GM23338 (cell line): ENCODE measurements around the gene C2orf68. TPM values are rescaled to one million over a fixed set of nuclear protein-coding genes. Genes with fewer than 3 reads are reported as not detected.
"Not testable (repeated sequence)": the region's sequence is repeated elsewhere in the genome, so short reads cannot be mapped to it uniquely, and the experiment has no call there.

ENCODE experiments used
- ATAC-seq: fragments of 200-7000 bp; cut with Tn5 transposase; 3 replicates; pipeline ENCODE4 v1.9.1; 2020
- DNase-seq: peaks from one replicate; pipeline ENCODE4 v3.0.0-alpha.2; 2015; ENCODE audit warnings: low spot score
- H2AFZ ChIP-seq: fragments of 200-600 bp; sonication (generic); 2 replicates; pipeline ENCODE4 v1.8.0; 2016; ENCODE audit warnings: antibody characterized with exemption, mild to moderate bottlenecking, moderate library complexity
- H3F3A ChIP-seq: fragments of 200-600 bp; sonication (generic); replicated peaks from 2 replicates; pipeline ENCODE4 v1.8.0; 2017; ENCODE audit warnings: antibody characterized with exemption, mixed run types, low read depth
- H3K27ac ChIP-seq: fragments of 200-600 bp; sonication (generic); 2 replicates; pipeline ENCODE4 v1.6.1; 2016; ENCODE audit warnings: low read depth
- H3K27me3 ChIP-seq: fragments of 200-600 bp; sonication (generic); 2 replicates; pipeline ENCODE4 v1.8.0; 2016; ENCODE audit warnings: mild to moderate bottlenecking, mixed run types, moderate library complexity; ENCODE audit not compliant: insufficient read depth
- H3K36me3 ChIP-seq: fragments of 200-600 bp; sonication (generic); 2 replicates; pipeline ENCODE4 v1.8.0; 2016; ENCODE audit warnings: mild to moderate bottlenecking; ENCODE audit not compliant: insufficient read depth
- H3K4me1 ChIP-seq: fragments of 200-600 bp; sonication (generic); 2 replicates; pipeline ENCODE4 v1.8.0; 2016; ENCODE audit warnings: mild to moderate bottlenecking, moderate library complexity; ENCODE audit not compliant: insufficient read depth
- H3K4me2 ChIP-seq: fragments of 200-600 bp; sonication (generic); 2 replicates; pipeline ENCODE4 v1.7.1; 2017; ENCODE audit warnings: mixed run types
- H3K4me3 ChIP-seq: fragments of 200-600 bp; sonication (generic); 2 replicates; pipeline ENCODE4 v1.6.1; 2016; ENCODE audit warnings: mixed run types
- H3K79me2 ChIP-seq: fragments of 200-600 bp; sonication (generic); replicated peaks from 2 replicates; pipeline ENCODE4 v1.8.0; 2017; ENCODE audit warnings: mild to moderate bottlenecking; ENCODE audit not compliant: insufficient read depth
- H3K9me2 ChIP-seq: fragments of 200-600 bp; sonication (generic); 2 replicates; pipeline ENCODE4 v1.8.0; 2017; ENCODE audit not compliant: insufficient read depth
- H4K20me1 ChIP-seq: fragments of 200-600 bp; sonication (generic); replicated peaks from 2 replicates; pipeline ENCODE4 v1.8.0; 2017; ENCODE audit warnings: mild to moderate bottlenecking; ENCODE audit not compliant: insufficient read depth
- H3K27ac Mint-ChIP-seq: 2 replicates; pipeline ENCODE4 v1.8.0; 2020; ENCODE audit warnings: inconsistent platforms, mild to moderate bottlenecking, moderate library complexity, mixed read lengths
- H3K27me3 Mint-ChIP-seq: 3 replicates; pipeline ENCODE4 v1.8.0; 2022; ENCODE audit warnings: low read depth, mild to moderate bottlenecking, moderate library complexity, mixed read lengths, inconsistent platforms; ENCODE audit not compliant: insufficient read depth, poor library complexity
- H3K36me3 Mint-ChIP-seq: 3 replicates; pipeline ENCODE4 v1.8.0; 2021; ENCODE audit warnings: low read depth, mild to moderate bottlenecking, inconsistent platforms, moderate library complexity, mixed read lengths
- H3K4me1 Mint-ChIP-seq: 3 replicates; pipeline ENCODE4 v1.8.0; 2020; ENCODE audit warnings: mild to moderate bottlenecking, inconsistent platforms, mixed read lengths
- H3K4me3 Mint-ChIP-seq: 3 replicates; pipeline ENCODE4 v1.8.0; 2021; ENCODE audit warnings: moderate library complexity, mild to moderate bottlenecking, inconsistent platforms, mixed read lengths
- H3K9me3 Mint-ChIP-seq: 3 replicates; pipeline ENCODE4 v1.8.0; 2020; ENCODE audit warnings: moderate library complexity, mild to moderate bottlenecking, inconsistent platforms, mixed read lengths
- ETS1 ChIP-seq: IDR thresholded peaks from 2 replicates; pipeline ENCODE4 v1.6.1; 2016; ENCODE audit warnings: antibody characterized with exemption
- EZH2phosphoT487 ChIP-seq: fragments of 200-600 bp; sonication (generic); IDR thresholded peaks from one replicate; pipeline ENCODE4 v1.8.1; 2018; ENCODE audit warnings: antibody characterized with exemption; ENCODE audit not compliant: unreplicated experiment
- NANOG ChIP-seq: IDR thresholded peaks from 2 replicates; pipeline ENCODE4 v1.6.1; 2016; ENCODE audit warnings: antibody characterized with exemption, borderline replicate concordance
- POLR2AphosphoS5 ChIP-seq: IDR thresholded peaks from 2 replicates; pipeline ENCODE4 v1.6.1; 2016; ENCODE audit warnings: antibody characterized with exemption, low read depth
- ZNF331 ChIP-seq: fragments of 250-450 bp; sonication (Bioruptor Pico); IDR thresholded peaks from 2 replicates; pipeline ENCODE4 v1.5.0; 2020; ENCODE audit warnings: low read depth, mild to moderate bottlenecking, moderate library complexity
- ZNF462 ChIP-seq: fragments of 250-450 bp; sonication (Bioruptor Pico); IDR thresholded peaks from 2 replicates; pipeline ENCODE4 v1.5.0; 2020; ENCODE audit warnings: mild to moderate bottlenecking, moderate library complexity
- polyA plus RNA-seq: library from polyadenylated mRNA; unstranded; fragments of >200 nt; fragmentation: Nextera tagmentation; extraction: Ambion mirVana; gene quantifications from 2 replicates; pipeline ENCODE4 v1.2.1, GENCODE V29; 2016
- total RNA-seq: library from RNA; depleted of rRNA; stranded (reverse); fragments of >200 nt; shearing (Covaris generic); gene quantifications from 2 replicates; pipeline ENCODE4 v1.2.3, GENCODE V29; 2014

The C2orf68 gene
- total and polyA plus RNA-seq, 2 experiments from 2014 or later: 26.8 to 76.4 TPM

GRCh38 chr2:85660301-85660700 is 48.4 kb upstream of the C2orf68 start:
- H3K36me3 Mint-ChIP-seq: not testable (repeated sequence)

GRCh38 chr2:85659324-85659981 is 47.6 kb upstream of the C2orf68 start:
- Histone ChIP-seq H3K27me3 (no peaks in the 10 kb centered on the region), H3K4me2 (no peak overlapping the region), H3F3A (no peaks in the 10 kb centered on the region), H3K36me3 (0 out of 2 replicates have a peak, but pooled peaks cover 3% of the 10 kb centered on the region), H3K79me2 (no peaks in the 10 kb centered on the region), H3K27ac (no peak overlapping the region), H3K4me1 (no peaks in the 10 kb centered on the region), H3K4me3 (no peak overlapping the region), H3K9me2 (no peaks in the 10 kb centered on the region), H4K20me1 (no peaks in the 10 kb centered on the region), H2AFZ (no peak overlapping the region)
- peaks cover 8% of the 10 kb centered on the region; the same call in 1 of the 3 replicates for H3K36me3 Mint-ChIP-seq
- H3K4me1 Mint-ChIP-seq: no peaks in the 10 kb centered on the region
- no peaks in the 10 kb centered on the region for H3K9me3 Mint-ChIP-seq
- H3K27me3 Mint-ChIP-seq: peaks cover 12% of the 10 kb centered on the region
- no peak overlapping the region for H3K27ac Mint-ChIP-seq
- TF ChIP-seq ETS1 (no peak), NANOG (no peak), POLR2AphosphoS5 (no peak), ZNF331 (CRISPR knock-in tag) (no peak), ZNF462 (CRISPR knock-in tag) (no peak), EZH2phosphoT487 (no peak)
- H3K4me3 Mint-ChIP-seq: no peak overlapping the region
- no peak for DNase-seq
- no peak for ATAC-seq

More at GRCh38 chr2:85660301-85660700, 48.4 kb upstream of the C2orf68 start:
- H3K4me1 Mint-ChIP-seq, H3K9me2 ChIP-seq, H3K27ac ChIP-seq, H3K4me2 ChIP-seq, H3K27me3 ChIP-seq, H3K4me1 ChIP-seq, H3K27ac Mint-ChIP-seq, H3K79me2 ChIP-seq, H3K36me3 ChIP-seq, ATAC-seq, DNase-seq, H3K4me3 Mint-ChIP-seq, H2AFZ ChIP-seq, H3F3A ChIP-seq, H3K9me3 Mint-ChIP-seq, H4K20me1 ChIP-seq, H3K4me3 ChIP-seq: not testable (repeated sequence)
- H3K27me3 Mint-ChIP-seq: peaks cover 12% of the 10 kb centered on the region

- not testable (repeated sequence) for H3K27me3 ChIP-seq, H3K27ac ChIP-seq, H3K79me2 ChIP-seq, H3K4me3 ChIP-seq, H3K4me1 Mint-ChIP-seq, H3K9me3 Mint-ChIP-seq, H3F3A ChIP-seq, H3K27me3 Mint-ChIP-seq, H3K27ac Mint-ChIP-seq, H2AFZ ChIP-seq, DNase-seq, H4K20me1 ChIP-seq, H3K9me2 ChIP-seq, H3K4me3 Mint-ChIP-seq, ATAC-seq, H3K4me2 ChIP-seq, H3K4me1 ChIP-seq
- 0 out of 2 replicates have a peak, but pooled peaks cover 11% of the 10 kb centered on the region for H3K36me3 ChIP-seq
- peaks cover 20% of the 10 kb centered on the region for H3K36me3 Mint-ChIP-seq
These were observed 45.5 kb upstream of the C2orf68 start for GRCh38 chr2:85657399-85657798.
